Endothelial cell of umbilical vein (primary cell): ENCODE results near the gene C1orf35. TPM values are rescaled to one million over a fixed set of nuclear protein-coding genes. Genes with fewer than 3 reads are reported as not detected.

Experiments used
- BruUV-seq: library from RNA; stranded (reverse); fragments of 400-500 nt; replicated peaks from 2 replicates; lab custom pipeline; 2021; lab: Mats Ljungman, UMichigan
- CTCF ChIA-PET: fragments of 300-600, 350-600 bp; sonication (Branson Sonifier 250); formaldehyde crosslinking; loops from one replicate; lab custom pipeline; 2021; ENCODE audit warnings: antibody characterized with exemption, inconsistent platforms; lab: Charles Lee
- POLR2A ChIA-PET: fragments of 300-600, 350-600 bp; sonication (Branson Sonifier 250); formaldehyde crosslinking; loops from one replicate; lab custom pipeline; 2021; ENCODE audit warnings: antibody characterized with exemption, inconsistent platforms; lab: Charles Lee
- DNase-seq: peaks from one replicate; pipeline ENCODE4 v3.0.0-alpha.2; 2011; ENCODE audit warnings: low read depth, low spot score
- FAIRE-seq: peaks from 2 replicates; lab custom pipeline; 2011; peaks lifted over from hg19 to GRCh38; lab: Jason Lieb, UNC
- H2AFZ ChIP-seq: 2 replicates; pipeline ENCODE4 v1.6.0; 2012; ENCODE audit warnings: low read depth, low read length, control low read depth, inconsistent platforms
- H3K27ac ChIP-seq: 2 replicates; pipeline ENCODE4 v1.5.1; 2011; ENCODE audit warnings: low read depth, mild to moderate bottlenecking, control low read depth, low read length, moderate library complexity; ENCODE audit not compliant: insufficient read depth
- H3K27me3 ChIP-seq, 2 experiments: 2 replicates each; pipeline versions ENCODE4 v1.6.0 to v1.6.1; 2011; ENCODE audit warnings: low read length in 2 of 2, mixed read lengths in 1 of 2; ENCODE audit not compliant: control insufficient read depth in 2 of 2, insufficient read depth in 2 of 2
- H3K36me3 ChIP-seq, 2 experiments: 2 replicates in 1 of 2; 3 replicates in 1 of 2; pipeline ENCODE4 v1.5.1; 2011; ENCODE audit warnings: low read length in 2 of 2, mild to moderate bottlenecking in 1 of 2, moderate library complexity in 1 of 2; ENCODE audit not compliant: control insufficient read depth in 2 of 2, insufficient read depth in 2 of 2; ENCODE audit errors: extremely low read depth in 1 of 2
- H3K4me1 ChIP-seq: 3 replicates; pipeline ENCODE4 v1.5.1; 2011; ENCODE audit warnings: mild to moderate bottlenecking, low read length; ENCODE audit not compliant: control insufficient read depth, insufficient read depth; ENCODE audit errors: extremely low read depth
- H3K4me2 ChIP-seq: 2 replicates; pipeline ENCODE4 v1.6.1; 2011; ENCODE audit warnings: low read length, control low read depth, mixed read lengths; ENCODE audit not compliant: insufficient read depth
- H3K4me3 ChIP-seq, 3 experiments: fragments of 200-600 bp in 1 of 3; sonication (generic), shearing (Covaris generic) in 1 of 3; replicated peaks in 1 of 3; 2 replicates each; pipeline ENCODE4 v1.5.1; 2011 to 2016; ENCODE audit warnings: control low read depth in 3 of 3, low read length in 3 of 3, mild to moderate bottlenecking in 2 of 3, inconsistent platforms in 1 of 3, low read depth in 1 of 3, moderate library complexity in 1 of 3; ENCODE audit not compliant: insufficient read depth in 1 of 3
- H3K79me2 ChIP-seq: 2 replicates; pipeline ENCODE4 v1.6.0; 2012; ENCODE audit warnings: low read length, inconsistent platforms; ENCODE audit not compliant: control insufficient read depth, insufficient read depth
- H3K9ac ChIP-seq: replicated peaks from 2 replicates; pipeline ENCODE3; 2011; ENCODE audit warnings: low read length, control low read depth; ENCODE audit not compliant: insufficient read depth; ENCODE audit errors: extremely low read depth
- H3K9me1 ChIP-seq: replicated peaks from 3 replicates; pipeline ENCODE4 v1.6.0; 2011; ENCODE audit warnings: mild to moderate bottlenecking, low read length; ENCODE audit not compliant: control insufficient read depth, insufficient read depth; ENCODE audit errors: extremely low read depth
- H3K9me3 ChIP-seq: replicated peaks from 2 replicates; pipeline ENCODE4 v1.5.1; 2012; ENCODE audit warnings: low read length, inconsistent platforms; ENCODE audit not compliant: control insufficient read depth, insufficient read depth
- H4K20me1 ChIP-seq: replicated peaks from 2 replicates; pipeline ENCODE3; 2011; ENCODE audit warnings: mild to moderate bottlenecking, low read length; ENCODE audit not compliant: control insufficient read depth, insufficient read depth; ENCODE audit errors: extremely low read depth
- CTCF ChIP-seq, 2 donors: IDR thresholded peaks; 1 replicate in 1 of 2; 2 replicates in 1 of 2; pipeline ENCODE4 v1.5.1; 2011; ENCODE audit warnings: low read length in 2 of 2, mild to moderate bottlenecking in 2 of 2, moderate library complexity in 2 of 2, control low read depth in 1 of 2, inconsistent platforms in 1 of 2, low read depth in 1 of 2; ENCODE audit not compliant: insufficient read depth in 1 of 2; ENCODE audit errors: extremely low read depth in 1 of 2
- EZH2 ChIP-seq: IDR thresholded peaks from 2 replicates; pipeline ENCODE4 v1.6.1; 2012; ENCODE audit warnings: borderline replicate concordance, low read depth, mild to moderate bottlenecking, moderate library complexity, low read length, inconsistent platforms; ENCODE audit not compliant: severe bottlenecking
- FOS ChIP-seq: IDR thresholded peaks from 2 replicates; pipeline ENCODE4 v1.6.1; 2011; ENCODE audit warnings: mild to moderate bottlenecking, low read length, moderate library complexity, borderline replicate concordance; ENCODE audit not compliant: insufficient read depth
- GATA2 ChIP-seq: IDR thresholded peaks from 2 replicates; pipeline ENCODE4 v1.7.0; 2011; ENCODE audit warnings: low read depth, mild to moderate bottlenecking, moderate library complexity, mixed read lengths, low read length; ENCODE audit not compliant: insufficient read length, insufficient read depth
- JUN ChIP-seq: IDR thresholded peaks from 2 replicates; pipeline ENCODE4 v1.6.1; 2011; ENCODE audit warnings: borderline replicate concordance, low read depth; ENCODE audit not compliant: insufficient read length, insufficient read depth
- MAX ChIP-seq: IDR thresholded peaks from 2 replicates; pipeline ENCODE4 v1.6.1; 2011; ENCODE audit not compliant: insufficient read depth, insufficient read length
- MYC ChIP-seq: IDR thresholded peaks from one replicate; pipeline ENCODE4 v1.6.1; 2011; ENCODE audit warnings: mild to moderate bottlenecking, low read depth, low read length
- POLR2A ChIP-seq: IDR thresholded peaks from 2 replicates; pipeline ENCODE4 v1.6.1; 2012; ENCODE audit warnings: low read depth, mild to moderate bottlenecking, control low read depth, low read length
- POLR2AphosphoS5 ChIP-seq: IDR thresholded peaks from 2 replicates; pipeline ENCODE4 v1.6.1; 2012; ENCODE audit warnings: low read depth, mild to moderate bottlenecking, control low read depth, low read length, moderate library complexity; ENCODE audit not compliant: insufficient read depth
- dilution Hi-C: fragments of 300-500 bp; cut with MboI; formaldehyde crosslinking; loops from one replicate; pipeline ENCODE4 v1.15.0; 2019; ENCODE audit warnings: low sequenced_read_pairs; ENCODE audit not compliant: extremely low pct_ligation_motif_present
- intact Hi-C: fragments of 100-400 bp; cut with micrococcal nuclease; formaldehyde crosslinking; loops from one replicate; pipeline ENCODE4 v1.10.0; 2022
- polyA plus RNA-seq, 4 experiments: library from polyadenylated mRNA; depleted of rRNA in 3 of 4; stranded (reverse) in 3 of 4; unstranded in 1 of 4; fragments of >200 nt; gene quantifications; 2 replicates each; pipeline versions ENCODE4 v1.2.1 to v1.2.3, GENCODE V29; 2011 to 2012; ENCODE audit warnings: missing spikeins in 1 of 4
- total RNA-seq: library from RNA; stranded (reverse); gene quantifications from 2 replicates; pipeline ENCODE4 v1.2.3, GENCODE V29; 2021

The C1orf35 gene
- total and polyA plus RNA-seq, 2 donors (not counting 3 experiments of a cell fraction or from before 2014, with no cell fraction given): 19.9 to 21.7 TPM

GRCh38 chr1:228104526-228105269, 1.6 kb upstream of the C1orf35 start:
- Histone ChIP-seq H3K36me3 (peaks cover 0 to 15% of the 10 kb centered on the region in 2 experiments), H4K20me1 (no peaks in the 10 kb centered on the region), H3K27me3 (no peaks in the 10 kb centered on the region), H2AFZ (no peak overlapping the region), H3K9me3 (no peaks in the 10 kb centered on the region), H3K9ac (no peak overlapping the region), H3K4me1 (peaks cover 16% of the 10 kb centered on the region), H3K4me2 (no peak overlapping the region), H3K79me2 (peaks cover 24% of the 10 kb centered on the region), H3K4me3 (no peak overlapping the region), H3K27ac (no peak overlapping the region), H3K9me1 (no peaks in the 10 kb centered on the region)
- TF ChIP-seq MYC: no peak
- no peak for TF ChIP-seq EZH2
- no peak for TF ChIP-seq POLR2AphosphoS5
- no peak for TF ChIP-seq GATA2
- no peak for TF ChIP-seq MAX
- no peak for TF ChIP-seq CTCF (IDR thresholded peaks at IDR 0.05; ENCODE audit: extremely low read depth in 1 of 2, insufficient read depth in 1 of 2, low read depth in 1 of 2, low read length in 2 of 2)
- no peak for TF ChIP-seq JUN
- TF ChIP-seq POLR2A: no peak
- no peak for TF ChIP-seq FOS
- intact Hi-C loops (loop anchor here (5.0 kb wide), 1 partner anchor 353 kb away; a partner anchor contains a TSS), dilution Hi-C loops (no loop called here)
- DNase-seq: no peak
- ChIA-PET POLR2A (no interaction called here), CTCF (no interaction called here)
- no TSS peak for BruUV-seq
- FAIRE-seq: no peak
